GM23338 (cell line): Measurements from ENCODE around the gene NTM. TPM values are rescaled to one million over a fixed set of nuclear protein-coding genes. Genes with fewer than 3 reads are reported as not detected.

Source experiments
- ATAC-seq: fragments of 200-7000 bp; cut with Tn5 transposase; 3 replicates; pipeline ENCODE4 v1.9.1; 2020
- DNase-seq: peaks from one replicate; pipeline ENCODE4 v3.0.0-alpha.2; 2015; ENCODE audit warnings: low spot score
- H2AFZ ChIP-seq: fragments of 200-600 bp; sonication (generic); 2 replicates; pipeline ENCODE4 v1.8.0; 2016; ENCODE audit warnings: antibody characterized with exemption, mild to moderate bottlenecking, moderate library complexity
- H3F3A ChIP-seq: fragments of 200-600 bp; sonication (generic); replicated peaks from 2 replicates; pipeline ENCODE4 v1.8.0; 2017; ENCODE audit warnings: antibody characterized with exemption, mixed run types, low read depth
- H3K27ac ChIP-seq: fragments of 200-600 bp; sonication (generic); 2 replicates; pipeline ENCODE4 v1.6.1; 2016; ENCODE audit warnings: low read depth
- H3K27me3 ChIP-seq: fragments of 200-600 bp; sonication (generic); 2 replicates; pipeline ENCODE4 v1.8.0; 2016; ENCODE audit warnings: mild to moderate bottlenecking, mixed run types, moderate library complexity; ENCODE audit not compliant: insufficient read depth
- H3K36me3 ChIP-seq: fragments of 200-600 bp; sonication (generic); 2 replicates; pipeline ENCODE4 v1.8.0; 2016; ENCODE audit warnings: mild to moderate bottlenecking; ENCODE audit not compliant: insufficient read depth
- H3K4me1 ChIP-seq: fragments of 200-600 bp; sonication (generic); 2 replicates; pipeline ENCODE4 v1.8.0; 2016; ENCODE audit warnings: mild to moderate bottlenecking, moderate library complexity; ENCODE audit not compliant: insufficient read depth
- H3K4me2 ChIP-seq: fragments of 200-600 bp; sonication (generic); 2 replicates; pipeline ENCODE4 v1.7.1; 2017; ENCODE audit warnings: mixed run types
- H3K4me3 ChIP-seq: fragments of 200-600 bp; sonication (generic); 2 replicates; pipeline ENCODE4 v1.6.1; 2016; ENCODE audit warnings: mixed run types
- H3K79me2 ChIP-seq: fragments of 200-600 bp; sonication (generic); replicated peaks from 2 replicates; pipeline ENCODE4 v1.8.0; 2017; ENCODE audit warnings: mild to moderate bottlenecking; ENCODE audit not compliant: insufficient read depth
- H3K9me2 ChIP-seq: fragments of 200-600 bp; sonication (generic); 2 replicates; pipeline ENCODE4 v1.8.0; 2017; ENCODE audit not compliant: insufficient read depth
- H4K20me1 ChIP-seq: fragments of 200-600 bp; sonication (generic); replicated peaks from 2 replicates; pipeline ENCODE4 v1.8.0; 2017; ENCODE audit warnings: mild to moderate bottlenecking; ENCODE audit not compliant: insufficient read depth
- H3K27ac Mint-ChIP-seq: 2 replicates; pipeline ENCODE4 v1.8.0; 2020; ENCODE audit warnings: inconsistent platforms, mild to moderate bottlenecking, moderate library complexity, mixed read lengths
- H3K27me3 Mint-ChIP-seq: 3 replicates; pipeline ENCODE4 v1.8.0; 2022; ENCODE audit warnings: low read depth, mild to moderate bottlenecking, moderate library complexity, mixed read lengths, inconsistent platforms; ENCODE audit not compliant: insufficient read depth, poor library complexity
- H3K36me3 Mint-ChIP-seq: 3 replicates; pipeline ENCODE4 v1.8.0; 2021; ENCODE audit warnings: low read depth, mild to moderate bottlenecking, inconsistent platforms, moderate library complexity, mixed read lengths
- H3K4me1 Mint-ChIP-seq: 3 replicates; pipeline ENCODE4 v1.8.0; 2020; ENCODE audit warnings: mild to moderate bottlenecking, inconsistent platforms, mixed read lengths
- H3K4me3 Mint-ChIP-seq: 3 replicates; pipeline ENCODE4 v1.8.0; 2021; ENCODE audit warnings: moderate library complexity, mild to moderate bottlenecking, inconsistent platforms, mixed read lengths
- H3K9me3 Mint-ChIP-seq: 3 replicates; pipeline ENCODE4 v1.8.0; 2020; ENCODE audit warnings: moderate library complexity, mild to moderate bottlenecking, inconsistent platforms, mixed read lengths
- CREB1 ChIP-seq: fragments of 250-450 bp; sonication (Bioruptor Pico); IDR thresholded peaks from 2 replicates; pipeline ENCODE4 v1.5.0; 2020; ENCODE audit warnings: low read depth, mild to moderate bottlenecking, moderate library complexity
- CTCF ChIP-seq, 2 experiments: fragments of 200-600 bp in 1 of 2; sonication (generic) in 1 of 2; conservative IDR thresholded peaks; 2 replicates each; pipeline versions ENCODE4 v1.5.1 to v1.6.1; 2016 to 2017; ENCODE audit warnings: antibody characterized with exemption in 2 of 2, low read depth in 2 of 2, mild to moderate bottlenecking in 2 of 2, moderate library complexity in 1 of 2
- ETS1 ChIP-seq: IDR thresholded peaks from 2 replicates; pipeline ENCODE4 v1.6.1; 2016; ENCODE audit warnings: antibody characterized with exemption
- EZH2 ChIP-seq: fragments of 200-600 bp; sonication (generic); IDR thresholded peaks from one replicate; pipeline ENCODE4 v1.8.0; 2017; ENCODE audit warnings: antibody characterized with exemption, mild to moderate bottlenecking, low read depth; ENCODE audit not compliant: unreplicated experiment
- EZH2phosphoT487 ChIP-seq: fragments of 200-600 bp; sonication (generic); IDR thresholded peaks from one replicate; pipeline ENCODE4 v1.8.1; 2018; ENCODE audit warnings: antibody characterized with exemption; ENCODE audit not compliant: unreplicated experiment
- JUNB ChIP-seq: IDR thresholded peaks from one replicate; pipeline ENCODE4 v1.6.1; 2016; ENCODE audit warnings: antibody characterized with exemption; ENCODE audit not compliant: unreplicated experiment
- NANOG ChIP-seq: IDR thresholded peaks from 2 replicates; pipeline ENCODE4 v1.6.1; 2016; ENCODE audit warnings: antibody characterized with exemption, borderline replicate concordance
- POLR2AphosphoS5 ChIP-seq: IDR thresholded peaks from 2 replicates; pipeline ENCODE4 v1.6.1; 2016; ENCODE audit warnings: antibody characterized with exemption, low read depth
- REST ChIP-seq: IDR thresholded peaks from one replicate; pipeline ENCODE4 v1.6.1; 2018; ENCODE audit warnings: antibody characterized with exemption; ENCODE audit not compliant: unreplicated experiment
- ZNF114 ChIP-seq: fragments of 250-450 bp; sonication (Bioruptor Pico); IDR thresholded peaks from 2 replicates; pipeline ENCODE4 v1.5.0; 2020; ENCODE audit warnings: mild to moderate bottlenecking, moderate library complexity
- ZNF331 ChIP-seq: fragments of 250-450 bp; sonication (Bioruptor Pico); IDR thresholded peaks from 2 replicates; pipeline ENCODE4 v1.5.0; 2020; ENCODE audit warnings: low read depth, mild to moderate bottlenecking, moderate library complexity
- ZNF462 ChIP-seq: fragments of 250-450 bp; sonication (Bioruptor Pico); IDR thresholded peaks from 2 replicates; pipeline ENCODE4 v1.5.0; 2020; ENCODE audit warnings: mild to moderate bottlenecking, moderate library complexity
- polyA plus RNA-seq: library from polyadenylated mRNA; unstranded; fragments of >200 nt; fragmentation: Nextera tagmentation; extraction: Ambion mirVana; gene quantifications from 2 replicates; pipeline ENCODE4 v1.2.1, GENCODE V29; 2016
- total RNA-seq: library from RNA; depleted of rRNA; stranded (reverse); fragments of >200 nt; shearing (Covaris generic); gene quantifications from 2 replicates; pipeline ENCODE4 v1.2.3, GENCODE V29; 2014

NTM gene
- total and polyA plus RNA-seq, 2 experiments from 2014 or later, result 10.6 to 14.6 TPM

- Histone ChIP-seq H3K79me2 (no peaks in the 10 kb centered on the region), H2AFZ (no peak overlapping the region), H3K27me3 (peaks cover 36% of the 10 kb centered on the region), H4K20me1 (no peaks in the 10 kb centered on the region), H3K36me3 (no peaks in the 10 kb centered on the region), H3K4me3 (peak overlapping the region; percentile 31; the same call in 1 of the 2 replicates), H3K4me1 (peaks cover 3% of the 10 kb centered on the region; the same call in 1 of the 2 replicates), H3F3A (no peaks in the 10 kb centered on the region), H3K4me2 (peak overlapping the region; percentile 67), H3K27ac (no peak overlapping the region), H3K9me2 (no peaks in the 10 kb centered on the region)
- no peaks in the 10 kb centered on the region for H3K36me3 Mint-ChIP-seq
- no peaks in the 10 kb centered on the region for H3K9me3 Mint-ChIP-seq
- H3K27ac Mint-ChIP-seq, result no peak overlapping the region
- peak; percentile 80 for DNase-seq
- H3K4me3 Mint-ChIP-seq, result peak overlapping the region; percentile 38; the same call in 2 of the 3 replicates
- peaks cover 7% of the 10 kb centered on the region for H3K4me1 Mint-ChIP-seq
- ATAC-seq, result peak; percentile 71
- TF ChIP-seq CREB1, result no peak
- TF ChIP-seq ZNF114, result peak; percentile 65; the same call in 1 of the 2 replicates
- TF ChIP-seq ZNF462 (CRISPR knock-in tag), result 0 out of 2 replicates have a peak, but pooled peaks have one; percentile 64
- no peak for TF ChIP-seq EZH2phosphoT487
- TF ChIP-seq EZH2, result no peak
- no peak for TF ChIP-seq NANOG
- peak; percentile 74 to 85 for TF ChIP-seq CTCF (conservative IDR thresholded peaks at IDR 0.05; ENCODE audit: low read depth in 2 of 2)
- no peak for TF ChIP-seq REST
- no peak for TF ChIP-seq POLR2AphosphoS5
- TF ChIP-seq ETS1, result no peak
- TF ChIP-seq ZNF331, result no peak
- no peak for TF ChIP-seq JUNB
- peaks cover 40% of the 10 kb centered on the region for H3K27me3 Mint-ChIP-seq
These were observed 321.0 kb downstream of the NTM start for GRCh38 chr11:131691181-131692041.
